MCF 10A (cell line): ENCODE results near the gene NRROS. TPM values are rescaled to one million over a fixed set of nuclear protein-coding genes. Genes with fewer than 3 reads are reported as not detected.

ENCODE experiments used
- BruUV-seq: library from RNA; stranded (reverse); fragments of 400-500 nt; replicated peaks from 2 replicates; lab custom pipeline; 2021; lab: Mats Ljungman, UMichigan
- CTCF ChIA-PET: fragments of 300-600 bp; sonication (Branson Sonifier 250); formaldehyde crosslinking; extraction: SDS; loops from one replicate; lab custom pipeline; 2021; ENCODE audit warnings: antibody characterized with exemption, inconsistent platforms; lab: Yijun Ruan, JAX
- POLR2A ChIA-PET: fragments of 300-600, 350-650 bp; sonication (Branson Sonifier 250); formaldehyde crosslinking; extraction: SDS; loops from one replicate; lab custom pipeline; 2020; ENCODE audit warnings: antibody characterized with exemption, inconsistent platforms; lab: Yijun Ruan, JAX
- DNase-seq: peaks from one replicate; pipeline ENCODE4 v3.0.0-alpha.2; 2018; ENCODE audit not compliant: unreplicated experiment
- H3K27ac Mint-ChIP-seq: one replicate; pipeline ENCODE4 v1.8.0; 2022; ENCODE audit warnings: mild to moderate bottlenecking, low read depth, mixed read lengths; ENCODE audit not compliant: unreplicated experiment
- H3K27me3 Mint-ChIP-seq: one replicate; pipeline ENCODE4 v1.8.0; 2022; ENCODE audit warnings: mixed read lengths; ENCODE audit not compliant: insufficient read depth, unreplicated experiment
- H3K36me3 Mint-ChIP-seq: one replicate; pipeline ENCODE4 v1.8.0; 2022; ENCODE audit warnings: mild to moderate bottlenecking, moderate library complexity, mixed read lengths; ENCODE audit not compliant: insufficient read depth, unreplicated experiment
- H3K4me1 Mint-ChIP-seq: one replicate; pipeline ENCODE4 v1.8.0; 2022; ENCODE audit warnings: mixed read lengths; ENCODE audit not compliant: insufficient read depth, unreplicated experiment
- H3K4me3 Mint-ChIP-seq: one replicate; pipeline ENCODE4 v1.8.0; 2022; ENCODE audit warnings: mild to moderate bottlenecking, moderate library complexity, mixed read lengths; ENCODE audit not compliant: unreplicated experiment
- H3K9me3 Mint-ChIP-seq: one replicate; pipeline ENCODE4 v1.8.0; 2022; ENCODE audit warnings: mixed read lengths; ENCODE audit not compliant: unreplicated experiment
- intact Hi-C: fragments of 100-400 bp; cut with micrococcal nuclease; formaldehyde crosslinking; loops from 2 replicates; pipeline ENCODE4 v1.14.1; 2022
- total RNA-seq: library from RNA; stranded (reverse); gene quantifications from 2 replicates; pipeline ENCODE4 v1.2.3, GENCODE V29; 2022
- TF ChIP-seq, protein P1 (sequence below): fragments of 200-600 bp; IDR thresholded peaks from one replicate; pipeline ENCODE4 v1.8.0; 2022; ENCODE audit warnings: antibody characterized with exemption, mild to moderate bottlenecking; ENCODE audit not compliant: unreplicated experiment

The NRROS gene
- total RNA-seq, 1 experiment from 2014 or later, result not detected

DNA sequence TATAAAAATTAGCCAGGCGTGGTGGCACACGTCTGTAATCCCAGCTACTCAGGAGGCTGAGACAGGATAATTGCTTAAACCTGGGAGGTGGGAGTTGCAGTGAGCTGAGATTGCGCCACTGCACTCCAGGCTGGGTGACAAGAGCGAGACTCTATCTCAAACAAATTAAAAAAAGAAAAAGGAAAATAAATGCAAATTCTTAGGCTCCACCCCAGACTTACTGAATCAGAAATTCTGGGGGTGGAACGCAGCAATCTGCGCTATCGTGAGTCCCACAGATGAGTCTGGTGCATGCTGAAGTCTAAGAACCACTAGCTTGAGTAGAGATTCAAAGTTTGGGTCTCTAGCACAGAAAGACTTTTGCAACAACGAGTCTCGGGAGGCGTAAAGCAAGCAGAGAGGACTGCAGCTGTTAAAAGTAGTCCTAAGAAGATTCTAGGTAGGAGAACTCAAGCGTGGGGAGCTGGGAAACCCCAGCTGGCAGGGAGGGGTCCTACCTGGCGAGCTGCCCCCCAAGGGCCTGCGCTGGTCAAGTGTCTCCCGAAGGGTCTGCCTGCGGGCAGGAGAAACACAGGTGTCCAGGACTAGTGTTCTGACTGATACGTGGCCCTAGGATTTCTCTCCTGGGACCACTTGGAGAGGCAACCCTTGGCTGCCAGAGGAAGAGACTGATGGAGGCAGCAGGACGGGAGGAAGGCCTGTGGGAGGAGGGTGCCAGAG is 50.6 kb downstream of the NRROS start:
- no peaks in the 10 kb centered on the region for H3K27me3 Mint-ChIP-seq
- intact Hi-C loops, result loop anchor here (10.0 kb wide), 2 partner anchors 155 to 435 kb away; no protein-coding TSS in a partner anchor
- TF ChIP-seq, protein P1, sequence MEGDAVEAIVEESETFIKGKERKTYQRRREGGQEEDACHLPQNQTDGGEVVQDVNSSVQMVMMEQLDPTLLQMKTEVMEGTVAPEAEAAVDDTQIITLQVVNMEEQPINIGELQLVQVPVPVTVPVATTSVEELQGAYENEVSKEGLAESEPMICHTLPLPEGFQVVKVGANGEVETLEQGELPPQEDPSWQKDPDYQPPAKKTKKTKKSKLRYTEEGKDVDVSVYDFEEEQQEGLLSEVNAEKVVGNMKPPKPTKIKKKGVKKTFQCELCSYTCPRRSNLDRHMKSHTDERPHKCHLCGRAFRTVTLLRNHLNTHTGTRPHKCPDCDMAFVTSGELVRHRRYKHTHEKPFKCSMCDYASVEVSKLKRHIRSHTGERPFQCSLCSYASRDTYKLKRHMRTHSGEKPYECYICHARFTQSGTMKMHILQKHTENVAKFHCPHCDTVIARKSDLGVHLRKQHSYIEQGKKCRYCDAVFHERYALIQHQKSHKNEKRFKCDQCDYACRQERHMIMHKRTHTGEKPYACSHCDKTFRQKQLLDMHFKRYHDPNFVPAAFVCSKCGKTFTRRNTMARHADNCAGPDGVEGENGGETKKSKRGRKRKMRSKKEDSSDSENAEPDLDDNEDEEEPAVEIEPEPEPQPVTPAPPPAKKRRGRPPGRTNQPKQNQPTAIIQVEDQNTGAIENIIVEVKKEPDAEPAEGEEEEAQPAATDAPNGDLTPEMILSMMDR, result no peak
- H3K4me3 Mint-ChIP-seq, result no peak overlapping the region
- no peaks in the 10 kb centered on the region for H3K9me3 Mint-ChIP-seq
- H3K4me1 Mint-ChIP-seq, result peaks cover 9% of the 10 kb centered on the region
- no TSS peak for BruUV-seq
- CTCF ChIA-PET, result interaction anchor here (0.7 to 1.5 kb wide), 6 partner anchors 77 to 908 kb away, joined by 3 to 8 read pairs (median 3); no protein-coding TSS in a partner anchor
- DNase-seq, result no peak
- no peak overlapping the region for H3K27ac Mint-ChIP-seq
- no peaks in the 10 kb centered on the region for H3K36me3 Mint-ChIP-seq
- POLR2A ChIA-PET, result no interaction called here

DNA sequence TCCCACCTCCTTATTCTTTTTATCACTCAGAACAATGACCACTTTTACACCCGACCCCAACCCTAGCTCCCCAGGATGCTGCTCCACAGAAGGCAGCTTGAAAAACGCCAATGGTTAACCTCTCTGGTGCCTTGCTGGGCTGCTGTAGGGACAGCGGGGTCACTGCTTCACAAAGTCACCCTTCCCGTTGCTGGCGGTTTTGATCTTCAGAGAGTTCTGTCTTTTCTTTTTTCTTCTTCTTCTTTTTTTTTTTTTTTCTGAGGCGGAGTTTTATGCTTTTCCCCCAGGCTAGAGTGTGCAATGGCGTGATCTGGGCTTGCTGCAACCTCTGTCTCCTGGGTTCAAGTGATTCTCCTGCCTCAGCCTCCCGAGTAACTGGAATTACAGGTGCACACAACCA is 51.9 kb downstream of the NRROS start:
- intact Hi-C loops, result no loop called here
- ChIA-PET POLR2A (interaction anchor here (1.0 kb wide), 1 partner anchor 16 kb away, joined by 3 read pairs; no protein-coding TSS in a partner anchor), CTCF (interaction anchor here (0.6 to 1.0 kb wide), 3 partner anchors 14 to 168 kb away, joined by 3 to 5 read pairs (median 3); no protein-coding TSS in a partner anchor)
- Mint-ChIP-seq H3K27me3 (no peaks in the 10 kb centered on the region), H3K4me3 (no peak overlapping the region), H3K27ac (no peak overlapping the region), H3K4me1 (peaks cover 9% of the 10 kb centered on the region), H3K9me3 (no peaks in the 10 kb centered on the region), H3K36me3 (no peaks in the 10 kb centered on the region)
- no peak for DNase-seq
- no TSS peak for BruUV-seq
- TF ChIP-seq, protein P1, result no peak

DNA sequence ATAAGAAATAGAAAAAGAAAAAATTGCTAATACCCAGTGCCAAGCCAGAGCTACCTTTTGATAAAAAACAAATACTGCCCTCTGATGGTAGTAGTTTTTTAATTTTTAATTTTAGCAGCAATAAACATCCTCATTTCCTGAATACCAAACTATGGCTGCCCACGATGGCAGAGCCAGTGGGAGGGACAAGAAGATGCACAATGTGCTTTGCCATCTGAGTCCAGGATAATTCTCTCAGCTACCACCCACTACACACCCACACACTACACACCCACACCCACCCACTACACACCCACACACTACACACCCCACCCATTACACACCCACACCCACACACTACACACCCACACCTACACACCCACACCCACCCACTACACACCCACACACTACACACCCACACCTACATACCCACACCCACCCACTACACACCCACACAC is 54.7 kb downstream of the NRROS start:
- ChIA-PET CTCF (interaction anchor here (0.5 to 1.6 kb wide), 5 partner anchors 9 to 147 kb away, joined by 3 to 6 read pairs (median 4); no protein-coding TSS in a partner anchor), POLR2A (no interaction called here)
- Mint-ChIP-seq H3K27ac (no peak overlapping the region), H3K9me3 (no peaks in the 10 kb centered on the region), H3K4me1 (no peaks in the 10 kb centered on the region), H3K4me3 (no peak overlapping the region), H3K36me3 (peaks cover 5% of the 10 kb centered on the region), H3K27me3 (no peaks in the 10 kb centered on the region)
- no TSS peak for BruUV-seq
- peak; percentile 9 for DNase-seq
- TF ChIP-seq, protein P1, result no peak
- intact Hi-C loops, result no loop called here
